ENCODE data around the gene RAPGEF2.

The RAPGEF2 gene

GRCh38 chr4:159317203-159317602 is 214.3 kb downstream of the RAPGEF2 start:
- no peak for DNase-seq (ENCODE audit: low read depth)

GRCh38 chr4:159319027-159319426 is 216.1 kb downstream of the RAPGEF2 start:
- no peak for DNase-seq (ENCODE audit: low read depth)

GRCh38 chr4:159326480-159326879 is 223.6 kb downstream of the RAPGEF2 start:
- no peak for DNase-seq (ENCODE audit: low read depth)

- DNase-seq (ENCODE audit: low read depth): no peak
Observed at GRCh38 chr4:159328766-159329165, 225.9 kb downstream of the RAPGEF2 start.

GRCh38 chr4:159334461-159334860 is 231.6 kb downstream of the RAPGEF2 start:
- DNase-seq (ENCODE audit: low read depth): no peak

- no peak for DNase-seq (ENCODE audit: low read depth)
Observed at GRCh38 chr4:159337041-159337440, 234.2 kb downstream of the RAPGEF2 start.

GRCh38 chr4:159341522-159341921 is 238.6 kb downstream of the RAPGEF2 start:
- no peak for DNase-seq (ENCODE audit: low read depth)

GRCh38 chr4:159342374-159342773 is 239.5 kb downstream of the RAPGEF2 start:
- no peak for DNase-seq (ENCODE audit: low read depth)

- DNase-seq (ENCODE audit: low read depth): no peak
Observed at GRCh38 chr4:159343116-159343515, 240.2 kb downstream of the RAPGEF2 start.

GRCh38 chr4:159344877-159345276 is 242.0 kb downstream of the RAPGEF2 start:
- no peak for DNase-seq (ENCODE audit: low read depth)

GRCh38 chr4:159346681-159347080 is 243.8 kb downstream of the RAPGEF2 start:
- DNase-seq (ENCODE audit: low read depth): no peak

- no peak for DNase-seq (ENCODE audit: low read depth)
Observed at GRCh38 chr4:159347813-159348212, 244.9 kb downstream of the RAPGEF2 start.

- no peak for DNase-seq (ENCODE audit: low read depth)
Observed at GRCh38 chr4:159349332-159349731, 246.5 kb downstream of the RAPGEF2 start.

GRCh38 chr4:159352609-159353008 is 249.7 kb downstream of the RAPGEF2 start:
- DNase-seq (ENCODE audit: low read depth): no peak

- no peak for DNase-seq (ENCODE audit: low read depth)
Observed at GRCh38 chr4:159353422-159354116, 250.7 kb downstream of the RAPGEF2 start.

- no peak for DNase-seq (ENCODE audit: low read depth)
Observed at GRCh38 chr4:159355466-159355865, 252.6 kb downstream of the RAPGEF2 start.

- no peak for DNase-seq (ENCODE audit: low read depth)
Observed at GRCh38 chr4:159357350-159357749, 254.5 kb downstream of the RAPGEF2 start.

GRCh38 chr4:159358226-159358625 is 255.3 kb downstream of the RAPGEF2 start:
- no peak for DNase-seq (ENCODE audit: low read depth)

- DNase-seq (ENCODE audit: low read depth): no peak
Observed at GRCh38 chr4:159360549-159360948, 257.7 kb downstream of the RAPGEF2 start.

GRCh38 chr4:159363361-159363760 is 260.5 kb downstream of the RAPGEF2 start:
- DNase-seq (ENCODE audit: low read depth): no peak

GRCh38 chr4:159366966-159367780 is 264.3 kb downstream of the RAPGEF2 start:
- no peak for DNase-seq (ENCODE audit: low read depth)

GRCh38 chr4:159367781-159368080 is 264.9 kb downstream of the RAPGEF2 start:
- no peak for DNase-seq (ENCODE audit: low read depth)

- no peak for DNase-seq (ENCODE audit: low read depth)
Observed at GRCh38 chr4:159368320-159368719, 265.4 kb downstream of the RAPGEF2 start.

- no peak for DNase-seq (ENCODE audit: low read depth)
Observed at GRCh38 chr4:159369256-159369655, 266.4 kb downstream of the RAPGEF2 start.
